ENCODE measurements around the gene PTBP3. TPM values are rescaled to one million over a fixed set of nuclear protein-coding genes. Genes with fewer than 3 reads are reported as not detected.

Gene PTBP3
- 10 to 100 TPM; 15.8 to 23.7 TPM for polyA plus RNA-seq

DNA sequence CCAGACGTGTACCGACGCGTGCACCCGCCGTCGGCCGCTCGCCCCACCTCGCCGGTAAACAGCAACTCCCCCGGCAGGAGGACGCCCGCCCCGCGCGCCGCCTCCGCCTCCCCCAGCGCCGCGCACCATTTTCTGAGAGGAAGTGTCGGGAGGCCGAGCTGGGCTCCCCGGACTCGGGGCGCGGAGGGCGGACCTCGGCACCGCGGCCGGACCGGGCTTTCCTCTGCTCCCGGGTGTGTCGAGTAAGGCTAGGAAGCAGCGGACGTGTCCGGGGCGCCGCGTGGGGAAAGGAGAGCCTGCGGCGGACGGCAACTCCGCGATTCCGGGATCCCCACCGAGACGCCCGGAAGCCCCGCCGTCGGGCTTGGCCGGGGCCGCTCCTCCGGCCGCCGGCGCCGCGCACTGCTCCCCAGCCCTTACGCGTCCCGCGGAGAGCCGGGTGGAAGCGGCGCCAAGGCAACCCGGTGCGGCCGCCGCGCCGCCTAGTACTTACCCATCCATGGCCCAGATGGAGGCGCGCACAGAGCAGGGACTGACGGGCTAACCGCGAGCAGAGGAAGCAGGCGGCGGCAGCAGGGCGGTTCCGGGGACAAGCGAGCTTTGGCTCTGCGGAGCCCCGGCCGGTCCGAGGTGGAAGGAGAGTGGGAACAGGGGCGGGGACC is at the start of gene PTBP3:
PTBP3 (minus strand) TSS at position 643 of the 662 bp plus-strand sequence. CDS start 35,754 bp downstream, outside the sequence.
- Histone ChIP-seq H3K27ac (ENCODE audit: low read depth in 2 of 2, low read length in 1 of 2) (peak within 1 kb of the TSS; percentile 97 to 99), H3K27me3 (ENCODE audit: control insufficient read depth in 1 of 2, insufficient read depth in 2 of 2, low read length in 2 of 2) (no peaks in the 10 kb centered on the region), H3K9me3 (ENCODE audit: control insufficient read depth in 2 of 2, insufficient read depth in 1 of 2, low read depth in 1 of 2, low read length in 1 of 2) (no peaks in the 10 kb centered on the region), H3K4me1 (ENCODE audit: control insufficient read depth in 2 of 2, insufficient read depth in 2 of 2, low read length in 1 of 2) (no peaks in the 10 kb centered on the region), H3K36me3 (ENCODE audit: control insufficient read depth in 2 of 2, insufficient read depth in 2 of 2, low read length in 1 of 2) (no peaks in the 10 kb centered on the region), H3K4me3 (ENCODE audit: low read depth in 1 of 2, low read length in 2 of 2) (peak within 1 kb of the TSS; percentile 78 to 93)
- WGBS, 2 donors = 0 to 1% methylated on average over 73 to 90 of the region's 90 CpGs

DNA sequence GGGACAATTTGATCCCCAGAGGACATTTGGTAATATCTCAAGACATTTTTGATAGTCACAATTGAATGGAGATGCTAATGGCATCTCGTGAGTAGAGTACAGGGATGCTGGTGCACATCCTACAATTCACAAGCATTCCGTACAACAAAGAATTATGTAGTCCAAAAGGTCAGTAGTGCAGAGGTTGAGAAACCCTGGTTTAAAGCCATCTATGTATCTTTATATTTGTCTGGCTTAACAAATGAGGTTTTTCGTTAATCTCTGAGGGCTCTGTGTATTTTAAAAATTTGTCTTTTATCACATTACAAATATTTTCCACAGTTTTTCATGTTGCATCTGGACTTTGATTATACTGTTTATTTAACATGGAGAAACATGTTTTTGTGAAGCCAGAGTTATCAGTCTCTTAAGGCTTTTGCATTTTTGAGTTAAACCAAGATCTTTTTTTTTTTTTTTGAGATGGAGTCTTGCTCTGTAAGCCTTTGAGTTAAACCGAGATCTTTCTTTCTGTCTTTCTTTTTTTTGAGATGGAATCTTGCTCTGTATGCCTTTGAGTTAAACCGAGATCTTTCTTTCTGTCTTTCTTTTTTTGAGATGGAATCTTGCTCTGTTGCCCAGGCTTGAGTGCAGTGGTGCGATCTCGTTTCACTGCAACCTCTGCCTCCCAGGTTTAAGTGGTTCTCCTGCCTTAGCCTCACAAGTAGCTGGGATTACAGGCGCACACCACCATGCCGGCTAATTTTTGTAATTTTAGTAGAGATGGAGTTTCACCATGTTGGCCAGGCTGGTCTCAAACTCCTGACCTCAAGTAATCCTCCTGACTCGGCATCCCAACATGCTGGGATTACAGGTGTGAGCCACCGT is 49.3 kb upstream of the PTBP3 start:
- H3K4me3 ChIP-seq (ENCODE audit: low read depth in 1 of 2, low read length in 2 of 2) = no peak overlapping the region
- H3K36me3 ChIP-seq (ENCODE audit: control insufficient read depth in 2 of 2, insufficient read depth in 2 of 2, low read length in 1 of 2) = no peaks in the 10 kb centered on the region
- no peak overlapping the region for H3K27ac ChIP-seq (ENCODE audit: low read depth in 2 of 2, low read length in 1 of 2)
- no peaks in the 10 kb centered on the region for H3K9me3 ChIP-seq (ENCODE audit: control insufficient read depth in 2 of 2, insufficient read depth in 1 of 2, low read depth in 1 of 2, low read length in 1 of 2)
- WGBS, 2 donors = 75 to 77% methylated on average over 11 of the region's 11 CpGs
- no peaks in the 10 kb centered on the region for H3K27me3 ChIP-seq (ENCODE audit: control insufficient read depth in 1 of 2, insufficient read depth in 2 of 2, low read length in 2 of 2)
- H3K4me1 ChIP-seq (ENCODE audit: control insufficient read depth in 2 of 2, insufficient read depth in 2 of 2, low read length in 1 of 2) = peaks cover 0 to 4% of the 10 kb centered on the region in 2 donors

DNA sequence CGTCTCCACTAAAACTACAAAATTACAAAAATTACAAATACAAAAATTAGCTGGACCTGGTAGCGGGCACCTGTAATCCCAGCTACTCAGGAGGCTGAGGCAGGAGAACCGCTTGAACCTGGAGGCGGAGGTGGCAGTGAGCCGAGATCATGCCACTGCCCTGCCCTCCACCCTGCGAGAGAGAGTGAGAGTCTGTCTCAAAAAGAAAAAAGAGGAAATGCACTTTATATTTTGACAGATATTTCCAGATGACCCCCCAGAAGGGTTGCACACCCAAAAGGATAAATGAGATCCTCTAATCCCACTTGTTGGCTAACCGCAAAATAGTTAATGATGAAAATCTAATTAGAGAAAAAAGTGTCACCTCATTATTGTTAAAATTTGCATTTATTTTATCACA is 48.6 kb upstream of the PTBP3 start:
- H3K9me3 ChIP-seq (ENCODE audit: control insufficient read depth in 2 of 2, insufficient read depth in 1 of 2, low read depth in 1 of 2, low read length in 1 of 2) = no peaks in the 10 kb centered on the region
- whole genome bisulfite sequencing, 2 donors = 92 to 94% methylated on average over 7 of the region's 7 CpGs
- H3K27me3 ChIP-seq (ENCODE audit: control insufficient read depth in 1 of 2, insufficient read depth in 2 of 2, low read length in 2 of 2) = no peaks in the 10 kb centered on the region
- no peak overlapping the region for H3K27ac ChIP-seq (ENCODE audit: low read depth in 2 of 2, low read length in 1 of 2)
- H3K4me3 ChIP-seq (ENCODE audit: low read depth in 1 of 2, low read length in 2 of 2) = no peak overlapping the region
- no peaks in the 10 kb centered on the region for H3K36me3 ChIP-seq (ENCODE audit: control insufficient read depth in 2 of 2, insufficient read depth in 2 of 2, low read length in 1 of 2)
- H3K4me1 ChIP-seq (ENCODE audit: control insufficient read depth in 2 of 2, insufficient read depth in 2 of 2, low read length in 1 of 2) = peaks cover 0 to 4% of the 10 kb centered on the region in 2 donors

- no peaks in the 10 kb centered on the region for H3K27me3 ChIP-seq (ENCODE audit: control insufficient read depth in 1 of 2, insufficient read depth in 2 of 2, low read length in 2 of 2)
- H3K27ac ChIP-seq (ENCODE audit: low read depth in 2 of 2, low read length in 1 of 2) = peak overlapping the region in 1 of 2 donors; percentile 51
- H3K4me1 ChIP-seq (ENCODE audit: control insufficient read depth in 2 of 2, insufficient read depth in 2 of 2, low read length in 1 of 2) = peaks cover 0 to 4% of the 10 kb centered on the region in 2 donors
- 22 to 35% methylated on average over 7 of the region's 7 CpGs for WGBS, 2 donors
- peak overlapping the region in 1 of 2 donors; percentile 95 for H3K4me3 ChIP-seq (ENCODE audit: low read depth in 1 of 2, low read length in 2 of 2)
- H3K36me3 ChIP-seq (ENCODE audit: control insufficient read depth in 2 of 2, insufficient read depth in 2 of 2, low read length in 1 of 2) = no peaks in the 10 kb centered on the region
- no peaks in the 10 kb centered on the region for H3K9me3 ChIP-seq (ENCODE audit: control insufficient read depth in 2 of 2, insufficient read depth in 1 of 2, low read depth in 1 of 2, low read length in 1 of 2)
Measured at GRCh38 chr9:112380825-112381221, 47.4 kb upstream of the PTBP3 start.

- Histone ChIP-seq H3K9me3 (ENCODE audit: control insufficient read depth in 2 of 2, insufficient read depth in 1 of 2, low read depth in 1 of 2, low read length in 1 of 2) (no peaks in the 10 kb centered on the region), H3K4me3 (ENCODE audit: low read depth in 1 of 2, low read length in 2 of 2) (peak within 1 kb of the TSS; percentile 91 to 95), H3K27me3 (ENCODE audit: control insufficient read depth in 1 of 2, insufficient read depth in 2 of 2, low read length in 2 of 2) (no peaks in the 10 kb centered on the region), H3K27ac (ENCODE audit: low read depth in 2 of 2, low read length in 1 of 2) (peak within 1 kb of the TSS; percentile 100), H3K4me1 (ENCODE audit: control insufficient read depth in 2 of 2, insufficient read depth in 2 of 2, low read length in 1 of 2) (peaks cover 0 to 4% of the 10 kb centered on the region in 2 donors), H3K36me3 (ENCODE audit: control insufficient read depth in 2 of 2, insufficient read depth in 2 of 2, low read length in 1 of 2) (no peaks in the 10 kb centered on the region)
- 0 to 1% methylated on average over 40 to 43 of the region's 43 CpGs for WGBS, 2 donors
Measured at GRCh38 chr9:112380102-112380824, 46.8 kb upstream of the PTBP3 start, which contains the start of gene HSDL2. TSS of gene HSDL2 (plus strand) at chr9:112380108. CDS start at chr9:112380164, 56 bp downstream.

DNA sequence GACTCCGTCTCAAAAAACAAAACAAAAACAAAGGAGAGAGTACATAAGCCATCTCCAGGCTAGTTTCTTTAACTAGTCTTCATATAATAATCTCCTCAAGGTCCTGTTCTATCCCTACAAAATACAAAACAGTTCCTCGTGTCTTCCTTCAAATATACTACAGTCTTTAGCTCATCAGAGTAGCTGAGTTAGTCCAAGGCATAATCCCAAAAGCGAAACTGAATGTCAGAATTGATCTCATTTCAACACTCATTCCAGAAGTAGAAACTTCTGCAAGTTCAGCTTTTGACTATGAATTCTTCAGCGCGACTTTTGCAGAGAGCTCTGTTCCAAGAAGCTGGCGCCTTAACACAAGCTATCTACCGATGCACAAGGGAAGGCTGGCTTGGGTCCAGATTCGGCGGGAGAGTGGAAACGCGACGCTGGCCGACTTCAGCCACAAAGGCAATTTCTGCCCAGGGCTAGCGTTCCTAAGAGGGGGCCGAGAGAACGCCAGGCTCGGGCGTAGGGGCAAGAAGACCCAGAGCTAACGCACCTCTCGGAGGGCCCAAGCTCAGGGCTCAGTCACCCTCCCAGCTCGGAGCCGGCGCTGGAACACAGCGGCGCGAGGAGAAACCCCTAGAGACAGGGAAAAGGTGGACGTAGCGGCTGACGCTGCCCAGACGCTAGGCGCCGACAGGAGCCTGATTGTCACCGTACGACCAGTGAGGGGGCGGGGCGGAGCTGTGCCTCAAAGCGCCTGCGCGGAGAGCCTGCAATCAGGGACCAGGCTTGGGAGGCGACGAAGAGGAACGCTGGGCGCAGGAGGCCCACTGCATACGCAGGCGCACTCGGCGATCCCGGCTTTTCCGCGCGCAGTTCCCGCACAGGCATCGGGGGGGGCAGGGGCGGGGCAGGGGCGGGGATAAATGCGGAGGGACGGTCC is 46.0 kb upstream of the PTBP3 start:
- H3K4me1 ChIP-seq (ENCODE audit: control insufficient read depth in 2 of 2, insufficient read depth in 2 of 2, low read length in 1 of 2) = peaks cover 0 to 4% of the 10 kb centered on the region in 2 donors

DNA sequence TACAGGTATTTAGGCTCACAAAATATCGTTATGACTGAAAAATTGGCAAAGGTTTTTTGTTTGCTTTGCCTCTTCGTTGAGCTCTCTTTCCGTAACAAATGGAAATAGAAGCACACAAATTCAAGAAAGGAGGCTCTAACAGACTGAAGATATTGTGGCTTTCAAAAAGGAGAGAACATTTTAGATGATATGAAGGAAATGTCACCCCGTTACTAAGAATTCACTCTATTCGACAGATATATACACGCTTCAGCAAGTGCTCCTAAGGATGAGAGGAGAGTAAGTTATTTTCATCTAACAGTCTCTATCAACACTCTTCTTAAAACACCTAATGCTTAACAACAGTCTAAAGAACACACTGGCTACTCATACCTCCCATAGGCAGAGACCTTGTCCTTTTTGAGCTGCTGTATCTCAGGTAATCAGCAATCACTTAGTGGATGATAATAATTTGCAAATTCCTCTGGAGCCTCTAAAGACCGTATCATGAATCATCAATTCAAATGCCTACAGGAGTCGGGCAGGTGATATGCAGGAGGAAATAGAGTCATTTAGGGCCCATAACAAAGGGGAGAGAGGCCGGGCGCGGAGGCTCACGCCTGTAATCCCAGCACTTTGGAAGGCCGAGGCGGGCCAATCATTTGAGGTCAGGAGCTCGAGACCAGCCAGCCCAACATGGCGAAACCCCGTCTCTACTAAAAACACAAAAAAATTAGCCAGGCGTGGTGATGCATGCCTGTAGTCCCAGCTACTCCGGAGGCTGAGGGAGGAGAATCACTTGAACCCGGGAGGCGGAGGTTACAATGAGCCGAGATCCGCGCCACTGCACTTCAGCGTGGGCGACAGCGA is 45.1 kb upstream of the PTBP3 start:
- 11 to 12% methylated on average over 27 of the region's 27 CpGs for WGBS, 2 donors
- no peaks in the 10 kb centered on the region for H3K27me3 ChIP-seq (ENCODE audit: control insufficient read depth in 1 of 2, insufficient read depth in 2 of 2, low read length in 2 of 2)
- peak overlapping the region; percentile 82 to 100 for H3K27ac ChIP-seq (ENCODE audit: low read depth in 2 of 2, low read length in 1 of 2)
- peaks cover 0 to 4% of the 10 kb centered on the region in 2 donors for H3K4me1 ChIP-seq (ENCODE audit: control insufficient read depth in 2 of 2, insufficient read depth in 2 of 2, low read length in 1 of 2)
- H3K4me3 ChIP-seq (ENCODE audit: low read depth in 1 of 2, low read length in 2 of 2) = peak overlapping the region; percentile 91 to 95
- no peaks in the 10 kb centered on the region for H3K36me3 ChIP-seq (ENCODE audit: control insufficient read depth in 2 of 2, insufficient read depth in 2 of 2, low read length in 1 of 2)
- no peaks in the 10 kb centered on the region for H3K9me3 ChIP-seq (ENCODE audit: control insufficient read depth in 2 of 2, insufficient read depth in 1 of 2, low read depth in 1 of 2, low read length in 1 of 2)

More for the DNA sequence above, 46.0 kb upstream of the PTBP3 start:
- H3K27me3 ChIP-seq (ENCODE audit: control insufficient read depth in 1 of 2, insufficient read depth in 2 of 2, low read length in 2 of 2) = no peaks in the 10 kb centered on the region
- WGBS, 2 donors = 0% methylated on average over 53 to 57 of the region's 57 CpGs
- peak overlapping the region; percentile 100 for H3K27ac ChIP-seq (ENCODE audit: low read depth in 2 of 2, low read length in 1 of 2)
- H3K36me3 ChIP-seq (ENCODE audit: control insufficient read depth in 2 of 2, insufficient read depth in 2 of 2, low read length in 1 of 2) = no peaks in the 10 kb centered on the region
- no peaks in the 10 kb centered on the region for H3K9me3 ChIP-seq (ENCODE audit: control insufficient read depth in 2 of 2, insufficient read depth in 1 of 2, low read depth in 1 of 2, low read length in 1 of 2)
- H3K4me3 ChIP-seq (ENCODE audit: low read depth in 1 of 2, low read length in 2 of 2) = peak overlapping the region; percentile 91 to 95

DNA sequence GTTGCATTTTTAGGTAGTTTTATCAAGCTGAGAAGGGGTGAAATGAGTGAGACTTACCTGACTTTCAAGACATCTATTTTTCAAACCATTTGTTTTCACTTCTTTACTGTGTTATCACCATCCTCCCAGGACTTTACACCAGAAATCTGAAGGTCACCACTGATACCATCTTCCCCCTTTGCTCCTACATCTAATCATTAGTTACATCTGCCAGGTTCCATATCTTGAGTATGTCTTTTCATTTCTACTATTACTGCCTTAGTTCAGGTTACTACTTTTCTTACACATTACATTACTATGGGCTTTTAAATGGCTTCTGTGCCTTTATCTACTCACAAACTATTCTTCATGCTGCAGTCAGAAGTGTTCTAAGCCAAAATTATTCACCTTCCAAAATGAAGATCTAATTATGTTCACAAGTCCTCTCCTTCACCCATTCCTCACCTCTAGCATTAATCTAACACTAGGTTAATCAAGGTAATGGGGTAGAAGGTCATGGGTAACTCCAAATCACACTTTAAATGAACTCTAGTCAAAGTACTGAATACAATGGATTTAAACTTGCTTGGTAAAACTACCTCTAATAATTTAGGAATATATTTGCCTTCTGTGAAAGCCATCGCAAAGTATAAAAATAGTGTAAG is 44.4 kb upstream of the PTBP3 start:
- H3K4me3 ChIP-seq (ENCODE audit: low read depth in 1 of 2, low read length in 2 of 2) = no peak overlapping the region
- WGBS, 2 donors = 50 to 59% methylated on average over 1 of the region's 1 CpG
- no peaks in the 10 kb centered on the region for H3K36me3 ChIP-seq (ENCODE audit: control insufficient read depth in 2 of 2, insufficient read depth in 2 of 2, low read length in 1 of 2)
- no peak overlapping the region for H3K27ac ChIP-seq (ENCODE audit: low read depth in 2 of 2, low read length in 1 of 2)
- H3K9me3 ChIP-seq (ENCODE audit: control insufficient read depth in 2 of 2, insufficient read depth in 1 of 2, low read depth in 1 of 2, low read length in 1 of 2) = no peaks in the 10 kb centered on the region
- peaks cover 0 to 4% of the 10 kb centered on the region in 2 donors for H3K4me1 ChIP-seq (ENCODE audit: control insufficient read depth in 2 of 2, insufficient read depth in 2 of 2, low read length in 1 of 2)
- H3K27me3 ChIP-seq (ENCODE audit: control insufficient read depth in 1 of 2, insufficient read depth in 2 of 2, low read length in 2 of 2) = no peaks in the 10 kb centered on the region
